Measurements from ENCODE around the gene MAP3K1. TPM values are rescaled to one million over a fixed set of nuclear protein-coding genes. Genes with fewer than 3 reads are reported as not detected.

The MAP3K1 gene
- total RNA-seq, 1 experiment from 2014 or later, result 18.9 TPM

GRCh38 chr5:56893251-56893951 is 78.1 kb downstream of the MAP3K1 start:
- no peak for DNase-seq
- no peak overlapping the region for H3K4me3 ChIP-seq (ENCODE audit: insufficient read depth, low read depth, low read length)
- H3K36me3 ChIP-seq (replicated peaks; ENCODE audit: control insufficient read depth, insufficient read depth, low read length), result no peaks in the 10 kb centered on the region
- no peaks in the 10 kb centered on the region for H3K27me3 ChIP-seq (ENCODE audit: control insufficient read depth, insufficient read depth, low read length)

GRCh38 chr5:56896763-56897162 is 81.4 kb downstream of the MAP3K1 start:
- DNase-seq, result no peak
- Histone ChIP-seq H3K27me3 (ENCODE audit: control insufficient read depth, insufficient read depth, low read length) (no peaks in the 10 kb centered on the region), H3K4me3 (ENCODE audit: insufficient read depth, low read depth, low read length) (no peak overlapping the region), H3K36me3 (replicated peaks; ENCODE audit: control insufficient read depth, insufficient read depth, low read length) (no peaks in the 10 kb centered on the region)

GRCh38 chr5:56898213-56898612 is 82.9 kb downstream of the MAP3K1 start:
- H3K27me3 ChIP-seq (ENCODE audit: control insufficient read depth, insufficient read depth, low read length), result no peaks in the 10 kb centered on the region
- no peak overlapping the region for H3K4me3 ChIP-seq (ENCODE audit: insufficient read depth, low read depth, low read length)
- H3K36me3 ChIP-seq (replicated peaks; ENCODE audit: control insufficient read depth, insufficient read depth, low read length), result no peaks in the 10 kb centered on the region
- DNase-seq, result no peak

- Histone ChIP-seq H3K36me3 (replicated peaks; ENCODE audit: control insufficient read depth, insufficient read depth, low read length) (no peaks in the 10 kb centered on the region), H3K27me3 (ENCODE audit: control insufficient read depth, insufficient read depth, low read length) (no peaks in the 10 kb centered on the region), H3K4me3 (ENCODE audit: insufficient read depth, low read depth, low read length) (no peak overlapping the region)
- DNase-seq, result no peak
Observed at GRCh38 chr5:56900395-56900794, 85.0 kb downstream of the MAP3K1 start.

GRCh38 chr5:56900858-56901578 is 85.7 kb downstream of the MAP3K1 start:
- H3K4me3 ChIP-seq (ENCODE audit: insufficient read depth, low read depth, low read length), result no peak overlapping the region
- DNase-seq, result peak; percentile 32
- no peaks in the 10 kb centered on the region for H3K36me3 ChIP-seq (replicated peaks; ENCODE audit: control insufficient read depth, insufficient read depth, low read length)

GRCh38 chr5:56908942-56909293 is 93.6 kb downstream of the MAP3K1 start:
- peak overlapping the region; percentile 72 for H3K4me3 ChIP-seq (ENCODE audit: insufficient read depth, low read depth, low read length)
- DNase-seq, result no peak
- no peaks in the 10 kb centered on the region for H3K36me3 ChIP-seq (replicated peaks; ENCODE audit: control insufficient read depth, insufficient read depth, low read length)
- no peaks in the 10 kb centered on the region for H3K27me3 ChIP-seq (ENCODE audit: control insufficient read depth, insufficient read depth, low read length)

More at GRCh38 chr5:56900858-56901578, 85.7 kb downstream of the MAP3K1 start:
- no peaks in the 10 kb centered on the region for H3K27me3 ChIP-seq (ENCODE audit: control insufficient read depth, insufficient read depth, low read length)

- Histone ChIP-seq H3K4me3 (ENCODE audit: insufficient read depth, low read depth, low read length) (peak within 1 kb of the TSS; percentile 78), H3K36me3 (replicated peaks; ENCODE audit: control insufficient read depth, insufficient read depth, low read length) (no peaks in the 10 kb centered on the region), H3K27me3 (ENCODE audit: control insufficient read depth, insufficient read depth, low read length) (no peaks in the 10 kb centered on the region)
- peak; percentile 96 for DNase-seq
Observed at GRCh38 chr5:56909294-56910209, 94.2 kb downstream of the MAP3K1 start, which contains the start of gene SETD9. SETD9 (plus strand) TSS chr5:56909596; CDS start chr5:56909646, 50 bp downstream.

- H3K4me3 ChIP-seq (ENCODE audit: insufficient read depth, low read depth, low read length), result peak overlapping the region; percentile 78
- H3K27me3 ChIP-seq (ENCODE audit: control insufficient read depth, insufficient read depth, low read length), result no peaks in the 10 kb centered on the region
- no peaks in the 10 kb centered on the region for H3K36me3 ChIP-seq (replicated peaks; ENCODE audit: control insufficient read depth, insufficient read depth, low read length)
- DNase-seq, result peak; percentile 9
Observed at GRCh38 chr5:56910210-56910965, 95.0 kb downstream of the MAP3K1 start.

- DNase-seq, result no peak
- H3K36me3 ChIP-seq (replicated peaks; ENCODE audit: control insufficient read depth, insufficient read depth, low read length), result peaks cover 2% of the 10 kb centered on the region; the same call in 1 of the 2 replicates
- no peaks in the 10 kb centered on the region for H3K27me3 ChIP-seq (ENCODE audit: control insufficient read depth, insufficient read depth, low read length)
- H3K4me3 ChIP-seq (ENCODE audit: insufficient read depth, low read depth, low read length), result no peak overlapping the region
Observed at GRCh38 chr5:56913766-56914165, 98.4 kb downstream of the MAP3K1 start.

GRCh38 chr5:56914678-56915077 is 99.3 kb downstream of the MAP3K1 start:
- Histone ChIP-seq H3K36me3 (replicated peaks; ENCODE audit: control insufficient read depth, insufficient read depth, low read length) (peaks cover 2% of the 10 kb centered on the region; the same call in 1 of the 2 replicates), H3K4me3 (ENCODE audit: insufficient read depth, low read depth, low read length) (no peak overlapping the region), H3K27me3 (ENCODE audit: control insufficient read depth, insufficient read depth, low read length) (no peaks in the 10 kb centered on the region)
- no peak for DNase-seq

GRCh38 chr5:56917534-56917933 is 102.2 kb downstream of the MAP3K1 start:
- Histone ChIP-seq H3K4me3 (ENCODE audit: insufficient read depth, low read depth, low read length) (no peak overlapping the region), H3K27me3 (ENCODE audit: control insufficient read depth, insufficient read depth, low read length) (no peaks in the 10 kb centered on the region), H3K36me3 (replicated peaks; ENCODE audit: control insufficient read depth, insufficient read depth, low read length) (peaks cover 2% of the 10 kb centered on the region)
- DNase-seq, result no peak

- no peak for DNase-seq
- H3K4me3 ChIP-seq (ENCODE audit: insufficient read depth, low read depth, low read length), result no peak overlapping the region
- no peaks in the 10 kb centered on the region for H3K27me3 ChIP-seq (ENCODE audit: control insufficient read depth, insufficient read depth, low read length)
- peaks cover 7% of the 10 kb centered on the region for H3K36me3 ChIP-seq (replicated peaks; ENCODE audit: control insufficient read depth, insufficient read depth, low read length)
Observed at GRCh38 chr5:56918054-56918453, 102.7 kb downstream of the MAP3K1 start.

GRCh38 chr5:56919942-56920662 is 104.8 kb downstream of the MAP3K1 start:
- no peak for DNase-seq
- Histone ChIP-seq H3K27me3 (ENCODE audit: control insufficient read depth, insufficient read depth, low read length) (no peaks in the 10 kb centered on the region), H3K4me3 (ENCODE audit: insufficient read depth, low read depth, low read length) (no peak overlapping the region), H3K36me3 (replicated peaks; ENCODE audit: control insufficient read depth, insufficient read depth, low read length) (peaks cover 17% of the 10 kb centered on the region)
